Measurements from ENCODE around the gene NEDD9.

Gene NEDD9

DNA sequence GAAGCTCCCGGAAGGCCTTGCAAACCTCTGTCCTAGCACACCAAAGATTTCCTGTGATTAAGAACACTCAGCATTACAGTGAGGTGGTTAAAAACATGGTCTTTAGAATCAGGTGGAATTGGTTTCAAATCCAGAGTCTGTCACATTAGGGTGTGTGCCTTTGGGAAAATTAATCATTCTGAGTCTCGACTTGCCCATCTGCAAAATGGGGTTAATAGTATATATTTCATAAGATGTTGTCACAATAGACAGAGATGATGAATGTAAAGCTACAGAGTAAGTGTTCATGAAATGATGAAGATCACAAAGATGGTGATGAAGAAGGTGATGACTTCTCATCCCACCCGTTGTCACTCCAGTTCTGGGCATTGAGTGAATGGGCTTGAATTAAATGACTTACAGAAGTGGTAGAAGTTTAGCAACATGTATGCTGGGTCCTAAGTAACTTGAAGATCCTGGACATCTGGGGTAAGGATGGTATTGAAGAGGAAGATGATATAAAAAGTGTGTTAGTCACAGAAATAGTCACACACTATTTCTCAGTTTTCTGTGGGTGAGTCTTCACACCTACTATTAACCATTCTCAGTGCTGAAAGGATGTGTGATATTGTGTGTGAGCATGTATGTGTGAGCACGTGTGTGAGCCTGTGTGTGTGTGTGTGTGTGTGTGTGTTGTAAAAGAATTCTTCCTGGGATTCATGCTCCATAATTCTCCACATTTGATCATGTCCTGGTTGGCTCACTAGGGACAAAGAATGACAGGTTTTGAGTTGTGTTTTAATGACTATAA, 28.0 kb upstream of the NEDD9 start:
- no peak for DNase-seq

DNA sequence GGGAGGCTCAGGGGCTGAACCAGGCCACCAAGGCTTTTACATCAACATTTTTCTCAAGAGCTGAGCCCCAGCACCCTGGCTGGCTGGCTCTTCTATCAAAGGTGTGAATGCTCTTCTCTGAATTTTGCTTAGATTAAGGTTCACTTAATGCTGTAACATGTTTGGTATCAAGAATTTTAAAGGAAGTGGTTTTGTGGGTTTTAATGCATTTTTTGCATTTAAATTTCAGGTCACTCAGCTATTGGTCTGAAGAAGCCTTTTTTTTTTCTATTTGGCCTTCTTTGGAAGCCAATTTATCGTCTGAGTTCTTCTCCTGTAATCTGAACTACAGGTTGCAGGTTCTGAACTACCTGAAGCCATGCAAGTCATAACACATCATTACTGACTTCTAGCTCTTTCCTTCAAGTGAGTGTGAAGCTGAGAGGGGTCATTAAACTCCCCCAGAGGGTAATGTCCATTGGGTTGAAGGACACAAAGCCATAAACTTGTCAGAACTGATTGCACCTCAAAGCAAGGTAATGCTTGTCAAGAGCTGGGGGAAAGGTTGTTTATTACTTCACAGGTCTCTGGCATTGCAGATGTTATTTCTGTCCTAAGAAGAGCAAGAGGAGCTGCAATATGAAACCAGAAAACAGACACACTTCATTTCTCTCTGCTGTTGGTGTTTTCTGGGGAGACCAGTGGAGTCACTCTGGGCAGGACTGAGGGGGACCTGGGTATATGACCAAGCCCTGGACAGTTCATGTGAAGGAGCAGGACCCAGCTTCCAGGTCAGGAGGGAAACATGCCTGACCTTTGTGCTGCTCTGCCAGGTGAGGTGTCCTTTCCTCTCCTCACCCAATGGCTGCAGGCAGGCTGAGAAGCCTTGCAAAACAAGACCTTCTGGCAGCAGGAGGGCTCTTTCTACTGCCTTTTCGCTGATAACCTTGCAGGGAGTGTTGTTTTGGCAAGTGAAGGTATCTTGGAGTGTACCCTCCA, 26.1 kb upstream of the NEDD9 start:
- DNase-seq, result no peak

DNA sequence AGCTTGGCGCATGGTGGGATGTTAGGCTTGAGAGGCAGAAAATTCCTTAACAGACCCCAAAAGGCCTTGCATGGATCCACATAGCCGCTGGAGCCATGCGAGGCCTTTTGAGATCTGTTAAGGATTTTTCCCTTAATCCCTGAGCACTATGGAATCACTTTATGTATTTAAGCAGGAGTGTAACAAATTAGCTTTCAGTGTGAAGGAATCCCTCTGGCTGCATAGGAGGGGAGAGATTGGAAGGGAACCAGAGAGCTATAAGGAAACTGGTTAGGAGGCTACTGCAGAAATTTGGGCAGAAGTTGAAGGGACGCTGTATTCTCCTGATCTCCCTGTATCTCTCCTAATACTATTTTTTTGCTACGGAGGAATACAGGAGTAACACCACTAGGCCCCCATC, 23.1 kb upstream of the NEDD9 start:
- DNase-seq, result no peak

DNA sequence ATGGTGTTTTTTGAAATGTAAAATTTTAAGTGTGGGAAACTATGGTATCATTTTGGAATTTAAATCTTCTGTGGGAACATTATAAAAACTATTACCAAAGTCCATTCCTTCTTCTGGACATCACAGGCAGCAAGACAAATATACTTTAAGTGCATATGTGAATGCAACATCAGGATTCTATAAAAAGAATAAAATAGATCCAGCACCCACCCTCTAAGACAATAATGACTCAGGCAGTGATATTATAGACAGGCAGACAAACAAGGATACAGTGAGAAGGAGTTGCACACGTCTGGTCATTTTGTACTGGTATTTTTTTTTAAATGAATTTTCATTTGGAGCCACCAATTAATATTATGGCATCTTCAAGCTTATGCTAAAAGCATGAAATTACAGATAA, 21.1 kb upstream of the NEDD9 start:
- no peak for DNase-seq

DNA sequence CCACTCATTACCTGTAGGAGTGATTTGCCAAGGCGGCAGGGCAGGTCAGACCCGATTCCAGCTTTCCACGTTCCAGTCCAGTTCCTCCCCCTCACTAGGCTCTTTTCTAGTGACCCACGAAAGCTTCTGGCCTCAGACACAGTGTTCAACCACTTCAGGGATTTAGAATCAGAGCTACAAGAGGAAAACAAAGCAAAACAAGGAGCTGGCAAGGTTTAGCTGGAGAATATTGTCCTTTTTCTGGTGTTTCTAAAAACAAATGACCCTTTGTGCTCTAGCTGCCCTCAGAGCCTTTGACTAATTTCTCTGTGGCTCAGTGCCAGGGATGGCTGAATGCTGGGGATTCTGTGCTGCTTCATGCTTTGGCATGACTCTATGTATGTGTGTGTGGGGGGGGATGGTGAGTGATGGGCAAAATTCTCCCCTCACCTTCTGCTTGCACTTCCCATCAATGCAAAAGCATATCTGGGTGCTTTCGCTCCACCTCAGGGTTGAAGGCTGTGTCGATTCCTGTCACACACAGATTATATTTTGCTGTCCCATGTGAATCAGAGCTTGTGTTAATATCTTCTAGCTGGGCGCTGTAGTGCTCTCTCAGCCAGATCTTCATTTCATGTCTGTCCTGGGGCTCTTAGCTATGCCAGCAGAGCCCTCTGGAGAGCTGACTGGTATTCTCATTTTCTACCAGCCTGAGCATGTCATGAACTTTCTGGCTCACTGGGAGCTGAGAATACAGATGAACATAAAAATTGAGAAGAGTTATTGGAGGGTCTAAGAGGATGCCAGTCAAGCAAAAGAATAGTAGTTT, 19.3 kb upstream of the NEDD9 start:
- no peak for DNase-seq

DNA sequence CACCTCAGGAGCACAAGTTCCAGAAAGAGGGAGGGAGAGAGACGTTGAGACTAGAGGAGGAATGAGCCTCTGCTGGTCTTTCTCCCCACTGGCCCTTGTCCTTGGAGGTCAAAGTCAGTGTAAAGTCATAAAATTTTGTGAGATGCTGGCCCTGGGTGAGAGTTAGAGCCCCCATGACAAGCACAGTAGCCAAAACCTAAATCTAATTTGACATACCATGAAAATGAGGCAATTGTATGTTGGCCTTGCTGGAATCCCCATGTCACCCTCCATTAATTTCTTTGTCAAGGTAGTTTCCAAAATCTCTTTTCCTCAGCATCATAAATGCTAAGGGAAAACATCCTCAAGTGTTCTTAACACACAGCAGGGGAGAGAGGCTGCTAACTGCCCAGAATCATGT, 17.6 kb upstream of the NEDD9 start:
- no peak for DNase-seq

DNA sequence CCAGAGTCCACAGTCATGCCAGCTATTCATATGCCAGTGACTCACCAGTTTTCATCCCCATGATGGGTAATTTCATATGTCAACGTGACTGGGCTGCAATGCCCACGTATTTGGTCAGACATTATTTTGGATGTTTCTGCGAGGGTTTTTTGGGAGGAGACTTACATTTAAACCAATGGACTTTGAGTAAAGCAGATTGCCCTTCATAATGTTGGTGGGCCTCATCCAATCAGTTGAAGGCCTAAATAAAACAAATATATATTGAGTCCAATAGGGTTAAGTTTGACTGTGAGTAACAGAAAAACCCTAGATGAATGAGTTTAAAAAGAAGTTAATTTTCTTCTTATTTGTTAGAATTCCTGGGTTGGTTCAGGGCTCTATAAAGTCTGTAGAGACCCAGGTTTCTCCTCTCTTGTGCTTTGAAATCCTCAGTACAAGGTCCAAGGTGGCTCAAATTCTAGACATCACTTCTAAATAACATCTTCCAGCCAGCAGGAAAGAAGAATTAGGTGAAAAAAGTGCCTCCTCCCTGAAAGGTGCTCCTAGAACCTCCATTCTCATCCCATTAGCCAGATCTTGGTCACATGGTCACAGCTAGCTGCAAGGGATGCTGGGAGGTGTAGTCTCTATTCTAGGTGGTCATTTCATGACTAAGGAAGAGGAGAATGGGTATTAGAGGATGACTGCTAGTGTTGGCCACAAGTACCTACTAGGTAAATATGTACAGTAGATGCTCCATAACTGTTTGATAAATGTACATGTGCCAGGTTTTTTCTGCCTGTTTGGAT, 16.7 kb upstream of the NEDD9 start:
- DNase-seq, result no peak

DNA sequence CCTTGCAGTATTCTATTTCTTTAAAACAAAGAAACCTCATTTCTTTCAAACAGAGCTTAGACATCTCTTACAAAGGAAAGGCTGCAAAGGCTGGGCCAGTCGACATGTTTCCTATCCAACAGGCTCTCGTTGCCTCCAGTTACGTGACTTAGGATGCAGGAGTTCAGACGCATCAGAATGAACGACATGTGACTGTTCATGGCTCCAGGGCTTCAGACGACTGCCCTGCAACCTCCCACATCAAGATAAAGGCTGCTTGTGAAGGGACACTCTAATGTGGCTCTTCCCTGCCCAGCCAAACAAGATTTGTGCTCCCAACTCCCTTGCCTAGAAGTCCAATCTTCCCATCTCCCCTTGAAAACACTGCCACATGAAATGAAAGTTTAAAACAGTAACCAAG, 14.3 kb upstream of the NEDD9 start:
- no peak for DNase-seq

DNA sequence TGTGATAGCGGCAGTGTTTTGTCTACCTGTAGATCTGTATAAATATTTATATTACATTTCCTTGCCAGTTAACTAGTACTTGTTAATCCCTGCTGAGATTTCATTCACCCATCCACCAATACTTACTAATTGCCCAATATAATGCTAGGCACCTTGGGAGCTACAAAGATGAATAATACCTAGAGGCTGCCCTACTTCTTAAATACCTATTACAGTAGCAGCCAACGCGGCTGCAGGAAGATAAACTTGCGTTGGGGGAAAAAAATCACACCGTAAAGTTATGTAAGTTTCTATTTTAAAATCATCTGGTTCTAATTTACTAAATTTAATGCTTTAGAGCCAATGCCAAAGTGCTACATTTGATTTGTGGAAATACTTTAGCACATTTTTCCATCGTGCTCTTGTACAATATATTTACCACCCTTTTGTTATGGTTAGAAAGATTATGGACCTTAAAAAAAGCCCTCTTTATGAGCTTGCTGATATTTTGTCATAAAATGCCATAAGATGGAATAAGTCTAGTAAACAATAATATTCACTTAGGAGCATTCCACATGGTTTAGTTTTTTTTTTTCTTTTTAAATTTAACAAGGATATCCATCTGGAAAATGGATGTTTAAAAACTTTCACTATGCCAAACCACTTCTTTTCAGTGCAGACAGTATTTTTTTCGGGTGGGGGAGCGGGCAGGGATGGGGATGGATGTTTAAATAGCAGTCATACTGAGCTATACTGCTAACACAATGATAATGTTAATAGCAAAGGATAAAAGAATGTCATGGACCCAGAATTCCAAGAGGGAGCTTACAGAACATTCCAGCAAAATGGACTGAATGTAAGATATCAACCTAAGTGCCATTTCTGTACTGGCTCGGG, 13.2 kb upstream of the NEDD9 start:
- no peak for DNase-seq

GRCh38 chr6:11244387-11245126, 12.1 kb upstream of the NEDD9 start:
- DNase-seq, result no peak

DNA sequence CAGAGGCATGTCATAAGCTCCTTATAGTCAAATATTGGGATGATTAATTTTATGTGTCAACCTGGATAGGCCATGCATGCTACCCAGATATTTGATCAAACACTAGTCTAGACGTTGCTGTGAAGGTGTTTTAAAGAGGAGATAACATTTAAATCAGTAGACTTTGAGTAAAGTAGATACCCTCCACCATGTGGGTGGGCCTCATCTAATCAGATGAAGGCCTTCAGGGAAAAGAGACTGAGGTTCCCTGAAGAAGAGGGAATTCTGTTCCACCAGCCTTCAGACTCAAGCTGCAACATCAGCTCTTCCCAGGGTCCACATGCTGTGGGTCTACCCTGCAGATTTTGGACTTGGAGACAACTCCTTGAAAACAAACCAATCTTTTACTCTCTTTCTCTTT, 11.4 kb upstream of the NEDD9 start:
- DNase-seq, result no peak

DNA sequence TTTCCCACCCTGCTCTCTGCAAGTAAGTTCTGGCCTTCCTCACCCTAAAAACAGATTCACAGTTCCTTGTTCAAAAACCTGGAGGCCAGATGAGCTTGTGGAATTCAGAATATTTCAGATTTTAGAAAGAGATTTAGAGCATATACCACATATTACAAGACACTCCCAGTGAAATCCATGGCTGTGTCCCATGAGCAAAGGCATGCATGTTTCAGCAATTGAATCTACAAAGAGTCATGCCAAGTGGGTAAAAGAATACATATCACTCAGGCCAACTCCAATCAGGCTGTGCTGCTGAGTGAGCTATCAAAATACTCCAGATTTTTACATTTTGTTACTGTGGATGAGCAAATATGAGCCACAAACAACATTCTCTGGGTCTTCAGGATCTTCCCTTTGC, 10.2 kb upstream of the NEDD9 start:
- DNase-seq, result no peak

GRCh38 chr6:11241793-11242201, 9.3 kb upstream of the NEDD9 start:
- no peak for DNase-seq

DNA sequence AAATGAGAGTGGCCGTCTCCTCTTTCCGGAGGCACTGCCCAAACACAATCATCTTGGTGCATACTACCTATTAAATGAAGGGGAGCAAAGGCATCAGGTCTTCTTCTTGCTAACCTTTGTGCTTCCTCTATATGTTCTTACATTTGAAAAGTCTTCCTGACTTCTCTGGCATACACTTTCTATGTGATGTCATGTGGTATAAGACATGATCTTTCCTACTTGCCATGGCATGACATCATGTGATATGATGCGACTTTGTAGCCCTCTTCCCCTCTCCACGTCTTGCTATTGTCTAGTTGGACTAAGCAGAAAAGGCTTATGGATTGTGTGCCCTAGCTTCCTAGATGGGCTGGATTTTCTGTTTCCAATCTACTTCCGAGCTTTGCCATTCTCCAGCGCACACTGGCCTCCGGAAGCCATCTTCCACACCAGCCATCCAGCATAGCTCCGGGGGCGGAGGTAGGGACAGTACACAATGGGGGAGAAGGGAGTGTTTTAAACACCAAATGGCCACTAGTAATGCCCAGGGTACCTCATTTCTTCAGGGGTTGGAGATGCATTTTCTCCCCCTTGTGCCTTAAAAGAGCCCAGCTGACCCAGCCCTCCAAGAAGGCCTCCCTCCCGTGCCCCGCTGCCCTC, 8.8 kb upstream of the NEDD9 start:
- no peak for DNase-seq

DNA sequence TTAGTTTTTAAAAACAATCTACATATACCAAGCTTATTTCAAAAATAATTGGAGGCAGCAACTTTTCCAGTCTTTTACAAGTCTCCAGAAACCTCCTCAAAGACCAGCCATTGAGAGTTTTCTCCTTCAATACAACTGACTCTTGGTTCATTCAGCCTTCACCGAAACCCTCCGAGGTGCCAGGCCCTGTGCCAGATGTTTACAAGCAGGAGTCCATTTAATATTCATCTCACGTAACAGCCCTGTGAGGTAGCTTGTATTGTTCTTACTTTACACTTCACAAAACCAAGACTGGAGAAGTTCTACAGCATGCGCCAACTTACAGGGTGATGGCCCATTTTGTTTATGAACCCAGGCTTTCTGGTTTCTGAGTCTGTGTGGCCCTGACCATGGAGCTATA, 5.5 kb upstream of the NEDD9 start:
- DNase-seq, result no peak

GRCh38 chr6:11237428-11237827, 5.0 kb upstream of the NEDD9 start:
- DNase-seq, result no peak

DNA sequence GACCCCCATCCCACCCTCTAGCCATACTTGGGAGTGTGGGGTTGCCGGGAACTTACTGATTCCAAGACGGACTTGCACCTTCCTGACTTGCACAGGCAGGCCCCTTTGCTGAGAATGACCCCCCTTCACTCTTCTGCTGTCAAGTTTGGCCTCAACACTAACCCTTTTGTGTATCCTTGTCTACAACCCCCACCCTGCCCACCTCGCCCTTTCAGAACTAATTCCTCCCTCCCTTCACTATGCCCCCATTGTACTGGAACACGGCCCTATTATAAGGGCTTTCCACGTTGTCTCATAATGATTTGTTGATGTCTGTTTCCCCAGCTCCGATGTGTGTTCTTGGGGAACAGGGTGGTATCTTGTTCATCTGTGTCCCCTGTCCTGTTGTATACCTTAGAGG, 4.4 kb upstream of the NEDD9 start:
- no peak for DNase-seq

DNA sequence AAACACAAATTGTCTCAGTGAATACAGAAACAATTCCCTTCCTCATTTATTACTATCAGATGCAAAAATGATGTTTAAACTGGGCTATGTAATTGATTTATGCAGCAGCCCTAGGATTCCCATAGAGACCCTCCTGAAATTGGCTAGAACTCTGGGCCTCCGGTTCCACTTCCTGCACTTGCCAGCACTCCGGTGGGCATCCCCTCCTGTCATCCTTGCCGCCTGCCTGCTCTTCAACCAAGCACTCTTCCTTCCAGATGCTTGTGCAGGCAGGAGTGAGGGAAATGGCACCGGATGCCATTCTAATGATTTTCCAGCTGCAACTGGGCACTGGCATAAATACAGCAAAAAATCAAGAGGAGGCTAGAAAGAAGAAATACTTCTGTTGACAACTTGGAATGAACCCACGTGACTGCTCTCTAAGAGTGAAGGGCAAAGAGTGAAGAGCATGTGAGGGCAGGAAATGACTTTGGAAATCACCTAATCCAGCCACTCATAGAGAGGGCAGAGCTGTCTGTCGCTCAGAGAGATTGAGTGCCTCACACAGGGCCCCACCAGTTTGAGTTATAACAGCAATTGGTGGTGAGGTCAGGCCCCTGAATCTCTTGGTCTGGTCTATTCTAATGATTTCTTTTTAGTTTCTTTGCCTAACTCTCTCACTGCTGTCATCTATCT, 3.7 kb upstream of the NEDD9 start:
- no peak for DNase-seq

GRCh38 chr6:11235062-11235461, 2.6 kb upstream of the NEDD9 start:
- DNase-seq, result no peak

Measured in 8988T (cell line).